Measurements from ENCODE around the gene ZFX.

DNA sequence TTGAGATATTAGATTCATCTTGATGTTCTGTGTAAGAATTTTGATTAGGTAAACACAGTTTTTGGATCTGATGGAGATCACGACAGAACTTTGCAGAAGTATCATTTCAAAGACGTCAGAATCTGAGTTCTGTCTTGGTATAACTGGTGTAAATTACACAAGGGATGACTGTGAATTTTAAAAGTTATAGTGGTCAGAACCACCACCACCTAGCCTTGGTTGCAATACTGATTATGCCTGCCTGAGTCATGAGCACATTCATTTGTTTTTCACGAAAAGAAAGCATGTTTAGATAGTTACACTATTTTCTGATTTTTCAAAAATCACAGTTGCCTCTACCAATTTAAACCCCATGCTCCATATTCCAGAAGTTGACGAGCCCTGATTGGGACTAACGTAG is 54.8 kb downstream of the ZFX start:
- TF ChIP-seq POLR2A (IDR thresholded peaks at IDR 0.05) = no peak
- TF ChIP-seq, protein P1, sequence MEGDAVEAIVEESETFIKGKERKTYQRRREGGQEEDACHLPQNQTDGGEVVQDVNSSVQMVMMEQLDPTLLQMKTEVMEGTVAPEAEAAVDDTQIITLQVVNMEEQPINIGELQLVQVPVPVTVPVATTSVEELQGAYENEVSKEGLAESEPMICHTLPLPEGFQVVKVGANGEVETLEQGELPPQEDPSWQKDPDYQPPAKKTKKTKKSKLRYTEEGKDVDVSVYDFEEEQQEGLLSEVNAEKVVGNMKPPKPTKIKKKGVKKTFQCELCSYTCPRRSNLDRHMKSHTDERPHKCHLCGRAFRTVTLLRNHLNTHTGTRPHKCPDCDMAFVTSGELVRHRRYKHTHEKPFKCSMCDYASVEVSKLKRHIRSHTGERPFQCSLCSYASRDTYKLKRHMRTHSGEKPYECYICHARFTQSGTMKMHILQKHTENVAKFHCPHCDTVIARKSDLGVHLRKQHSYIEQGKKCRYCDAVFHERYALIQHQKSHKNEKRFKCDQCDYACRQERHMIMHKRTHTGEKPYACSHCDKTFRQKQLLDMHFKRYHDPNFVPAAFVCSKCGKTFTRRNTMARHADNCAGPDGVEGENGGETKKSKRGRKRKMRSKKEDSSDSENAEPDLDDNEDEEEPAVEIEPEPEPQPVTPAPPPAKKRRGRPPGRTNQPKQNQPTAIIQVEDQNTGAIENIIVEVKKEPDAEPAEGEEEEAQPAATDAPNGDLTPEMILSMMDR (IDR thresholded peaks at IDR 0.05) = no peak

All from testis (tissue), 2 donors.